Type B pancreatic cell (in vitro differentiated cells): ENCODE data around the gene GLIS2. TPM values are rescaled to one million over a fixed set of nuclear protein-coding genes. Genes with fewer than 3 reads are reported as not detected.

Experiments used
- DNase-seq: peaks from one replicate; pipeline ENCODE4 v3.0.0; 2021; ENCODE audit warnings: mixed read lengths; ENCODE audit not compliant: unreplicated experiment; ENCODE audit errors: extremely low spot score
- H3K27ac Mint-ChIP-seq: 2 replicates; pipeline ENCODE4 v1.8.0; 2021; ENCODE audit warnings: mild to moderate bottlenecking, mixed read lengths
- H3K27me3 Mint-ChIP-seq: 2 replicates; pipeline ENCODE4 v1.8.0; 2021; ENCODE audit warnings: mixed read lengths
- H3K36me3 Mint-ChIP-seq: 2 replicates; pipeline ENCODE4 v1.8.0; 2021; ENCODE audit warnings: mixed read lengths
- H3K4me1 Mint-ChIP-seq: one replicate; pipeline ENCODE4 v1.8.0; 2021; ENCODE audit warnings: mixed read lengths; ENCODE audit not compliant: unreplicated experiment
- H3K4me3 Mint-ChIP-seq: 2 replicates; pipeline ENCODE4 v1.8.0; 2021; ENCODE audit warnings: mild to moderate bottlenecking, mixed read lengths
- H3K9me3 Mint-ChIP-seq: 2 replicates; pipeline ENCODE4 v1.8.0; 2021; ENCODE audit warnings: mixed read lengths
- CTCF ChIP-seq: fragments of 200-600 bp; sonication (generic); conservative IDR thresholded peaks from 2 replicates; pipeline ENCODE4 v1.5.0; 2021; ENCODE audit warnings: antibody characterized with exemption, mild to moderate bottlenecking
- total RNA-seq: library from RNA; stranded (reverse); gene quantifications from 2 replicates; pipeline ENCODE4 v1.2.1, GENCODE V29; 2021; ENCODE audit warnings: low replicate concordance

GLIS2 gene
- total RNA-seq, 1 donor from 2014 or later: 23.0 TPM

GRCh38 chr16:4319454-4320421 lies 3.9 kb downstream of the GLIS2 start:
- Mint-ChIP-seq H3K4me3 (peak overlapping the region; percentile 70), H3K27ac (peak overlapping the region; percentile 56)
- TF ChIP-seq CTCF: no peak

GRCh38 chr16:4320571-4321137 lies 4.8 kb downstream of the GLIS2 start:
- no peak for TF ChIP-seq CTCF
- no peak overlapping the region for H3K27ac Mint-ChIP-seq
- peaks cover 12% of the 10 kb centered on the region for H3K4me1 Mint-ChIP-seq
- H3K9me3 Mint-ChIP-seq: no peaks in the 10 kb centered on the region
- no peaks in the 10 kb centered on the region for H3K27me3 Mint-ChIP-seq
- H3K4me3 Mint-ChIP-seq: no peak overlapping the region
- H3K36me3 Mint-ChIP-seq: no peaks in the 10 kb centered on the region
- no peak for DNase-seq

More at GRCh38 chr16:4319454-4320421, 3.9 kb downstream of the GLIS2 start:
- no peak for DNase-seq
- Mint-ChIP-seq H3K4me1 (peaks cover 13% of the 10 kb centered on the region), H3K9me3 (no peaks in the 10 kb centered on the region), H3K36me3 (no peaks in the 10 kb centered on the region), H3K27me3 (peaks cover 3% of the 10 kb centered on the region)

- Mint-ChIP-seq H3K36me3 (no peaks in the 10 kb centered on the region), H3K27ac (no peak overlapping the region), H3K4me1 (peaks cover 12% of the 10 kb centered on the region), H3K27me3 (no peaks in the 10 kb centered on the region), H3K9me3 (no peaks in the 10 kb centered on the region), H3K4me3 (no peak overlapping the region)
- no peak for DNase-seq
- TF ChIP-seq CTCF: no peak
These were observed 5.6 kb downstream of the GLIS2 start for GRCh38 chr16:4321286-4322120.

- Mint-ChIP-seq H3K27me3 (no peaks in the 10 kb centered on the region), H3K27ac (no peak overlapping the region), H3K4me1 (peaks cover 12% of the 10 kb centered on the region), H3K9me3 (no peaks in the 10 kb centered on the region), H3K4me3 (no peak overlapping the region), H3K36me3 (no peaks in the 10 kb centered on the region)
- no peak for TF ChIP-seq CTCF
- no peak for DNase-seq
These were observed 6.5 kb downstream of the GLIS2 start for GRCh38 chr16:4322121-4323052.
